H1 (cell line): Measurements from ENCODE around the gene DGAT2.

Source experiments
- ATF3 ChIP-seq: IDR thresholded peaks from 2 replicates; pipeline ENCODE4 v1.6.1; 2011; ENCODE audit warnings: low read depth, mild to moderate bottlenecking, low read length; ENCODE audit not compliant: insufficient read depth
- CEBPB ChIP-seq: IDR thresholded peaks from 2 replicates; pipeline ENCODE4 v1.6.1; 2012; ENCODE audit warnings: low read depth, low read length
- CHD2 ChIP-seq: IDR thresholded peaks from 2 replicates; pipeline ENCODE4 v1.6.1; 2012; ENCODE audit warnings: low read length, improper control_type of control experiment
- CTCF ChIP-seq, 3 experiments: IDR thresholded peaks; 1 replicate in 2 of 3; 2 replicates in 1 of 3; pipeline versions ENCODE4 v1.5.1 to v1.6.1; 2011; ENCODE audit warnings: low read length in 3 of 3, mild to moderate bottlenecking in 3 of 3, inconsistent platforms in 2 of 3, low read depth in 1 of 3, moderate library complexity in 1 of 3; ENCODE audit not compliant: insufficient read depth in 1 of 3; ENCODE audit errors: control extremely low read depth in 1 of 3
- EZH2 ChIP-seq: fragments of 200-600 bp; sonication (generic); IDR thresholded peaks from 2 replicates; pipeline ENCODE4 v1.7.1; 2012; ENCODE audit warnings: low read depth, mild to moderate bottlenecking, moderate library complexity, low read length, inconsistent platforms; ENCODE audit not compliant: severe bottlenecking
- MAX ChIP-seq: IDR thresholded peaks from 2 replicates; pipeline ENCODE4 v1.6.1; 2012; ENCODE audit warnings: inconsistent platforms
- PHF8 ChIP-seq: fragments of 200-600 bp; sonication (generic); conservative IDR thresholded peaks from 2 replicates; pipeline ENCODE4 v1.7.1; 2012; ENCODE audit warnings: low read depth, mild to moderate bottlenecking, inconsistent platforms, low read length, moderate library complexity
- POLR2A ChIP-seq, 2 experiments: IDR thresholded peaks; 1 replicate in 1 of 2; 2 replicates in 1 of 2; pipeline ENCODE4 v1.6.1; 2011; ENCODE audit warnings: low read depth in 2 of 2, low read length in 2 of 2, mild to moderate bottlenecking in 2 of 2; ENCODE audit errors: control extremely low read depth in 1 of 2
- SAP30 ChIP-seq: fragments of 300-600 bp; sonication (generic); IDR thresholded peaks from 2 replicates; pipeline ENCODE4 v1.7.1; 2012; ENCODE audit warnings: low read length, moderate library complexity, mild to moderate bottlenecking, inconsistent platforms; ENCODE audit not compliant: insufficient read depth, insufficient replicate concordance
- SUZ12 ChIP-seq: fragments of 200-600 bp; sonication (generic); IDR thresholded peaks from 2 replicates; pipeline ENCODE4 v1.6.1; 2012; ENCODE audit warnings: mild to moderate bottlenecking, inconsistent platforms, low read length, moderate library complexity, mixed read lengths

GRCh38 chr11:75722669-75723042, 45.9 kb upstream of the DGAT2 start:
- TF ChIP-seq CTCF (IDR thresholded peaks at IDR 0.05; ENCODE audit: control extremely low read depth in 1 of 3, insufficient read depth in 1 of 3, low read depth in 1 of 3, low read length in 3 of 3): no peak
- no peak for TF ChIP-seq POLR2A (IDR thresholded peaks at IDR 0.05; ENCODE audit: control extremely low read depth in 1 of 2, low read depth in 2 of 2, low read length in 2 of 2)
- TF ChIP-seq CHD2: no peak
- TF ChIP-seq SUZ12: no peak
- no peak for TF ChIP-seq CEBPB
- TF ChIP-seq ATF3: no peak
- no peak for TF ChIP-seq PHF8
- TF ChIP-seq EZH2: no peak
- no peak for TF ChIP-seq SAP30
- no peak for TF ChIP-seq MAX
